KMS-11 (cell line): ENCODE results near the gene BRSK1.

Experiments used
- H2AFZ ChIP-seq: fragments of 200-600 bp; sonication (generic); 2 replicates; pipeline ENCODE4 v1.6.1; 2016; ENCODE audit warnings: antibody characterized with exemption, mixed run types, low read depth
- H3K27ac ChIP-seq: fragments of 200-600 bp; sonication (generic); 2 replicates; pipeline ENCODE4 v1.6.1; 2016; ENCODE audit warnings: mild to moderate bottlenecking, mixed run types
- H3K27me3 ChIP-seq: fragments of 200-600 bp; sonication (generic); 2 replicates; pipeline ENCODE4 v1.6.1; 2017; ENCODE audit warnings: mild to moderate bottlenecking, low read depth, mixed run types, moderate library complexity; ENCODE audit not compliant: insufficient read depth
- H3K36me3 ChIP-seq: fragments of 200-600 bp; sonication (generic); 2 replicates; pipeline ENCODE4 v1.6.1; 2017; ENCODE audit warnings: mild to moderate bottlenecking, mixed run types; ENCODE audit not compliant: insufficient read depth
- H3K4me1 ChIP-seq: fragments of 200-600 bp; sonication (generic); 2 replicates; pipeline ENCODE4 v1.6.1; 2016; ENCODE audit warnings: mild to moderate bottlenecking, low read depth, mixed run types; ENCODE audit not compliant: poor library complexity, severe bottlenecking
- H3K4me2 ChIP-seq: fragments of 200-600 bp; sonication (generic); 2 replicates; pipeline ENCODE4 v1.7.0; 2016; ENCODE audit warnings: mild to moderate bottlenecking, mixed run types
- H3K4me3 ChIP-seq: fragments of 200-600 bp; sonication (generic); IDR thresholded peaks from 2 replicates; pipeline ENCODE4 v1.6.1; 2017; ENCODE audit warnings: low read depth, low read length, mixed read lengths; ENCODE audit not compliant: insufficient read depth
- H3K79me2 ChIP-seq: fragments of 200-600 bp; sonication (generic); 2 replicates; pipeline ENCODE4 v1.6.1; 2016; ENCODE audit warnings: low read depth, mixed run types; ENCODE audit not compliant: insufficient read depth
- H3K9ac ChIP-seq: fragments of 200-600 bp; sonication (generic); 2 replicates; pipeline ENCODE4 v1.6.1; 2016; ENCODE audit warnings: mild to moderate bottlenecking, mixed run types
- H4K20me1 ChIP-seq: fragments of 200-600 bp; sonication (generic); 2 replicates; pipeline ENCODE4 v1.6.1; 2016; ENCODE audit warnings: mild to moderate bottlenecking, mixed run types; ENCODE audit not compliant: insufficient read depth
- CTCF ChIP-seq: fragments of 200-600 bp; sonication (generic); conservative IDR thresholded peaks from 2 replicates; pipeline ENCODE4 v1.6.1; 2017; ENCODE audit warnings: low read depth, mild to moderate bottlenecking, antibody characterized with exemption, low read length, moderate library complexity, mixed read lengths

BRSK1 gene

GRCh38 chr19:55264531-55264930 lies 19.3 kb upstream of the BRSK1 start:
- no peaks in the 10 kb centered on the region; the same call in 1 of the 2 replicates for H3K79me2 ChIP-seq
- no peaks in the 10 kb centered on the region for H3K36me3 ChIP-seq
- H2AFZ ChIP-seq, result no peak overlapping the region
- H3K4me1 ChIP-seq, result peaks cover 10% of the 10 kb centered on the region
- H3K4me2 ChIP-seq, result no peak overlapping the region
- H3K9ac ChIP-seq, result no peak overlapping the region
- no peak overlapping the region for H3K4me3 ChIP-seq
- TF ChIP-seq CTCF, result no peak
- no peaks in the 10 kb centered on the region for H3K27me3 ChIP-seq
- H4K20me1 ChIP-seq, result no peaks in the 10 kb centered on the region
- no peak overlapping the region for H3K27ac ChIP-seq

GRCh38 chr19:55265173-55265572 lies 18.6 kb upstream of the BRSK1 start:
- no peak overlapping the region for H3K4me3 ChIP-seq
- no peaks in the 10 kb centered on the region for H3K36me3 ChIP-seq

GRCh38 chr19:55265723-55266386 lies 17.9 kb upstream of the BRSK1 start:
- Histone ChIP-seq H3K27ac (no peak overlapping the region), H3K9ac (no peak overlapping the region), H3K79me2 (no peaks in the 10 kb centered on the region; the same call in 1 of the 2 replicates), H4K20me1 (no peaks in the 10 kb centered on the region), H3K36me3 (no peaks in the 10 kb centered on the region), H2AFZ (no peak overlapping the region), H3K4me1 (no peaks in the 10 kb centered on the region), H3K4me3 (no peak overlapping the region), H3K4me2 (no peak overlapping the region), H3K27me3 (no peaks in the 10 kb centered on the region)
- TF ChIP-seq CTCF, result no peak

More at GRCh38 chr19:55265173-55265572, 18.6 kb upstream of the BRSK1 start:
- no peak for TF ChIP-seq CTCF
- Histone ChIP-seq H4K20me1 (no peaks in the 10 kb centered on the region), H3K4me2 (no peak overlapping the region), H2AFZ (no peak overlapping the region), H3K4me1 (peaks cover 5% of the 10 kb centered on the region), H3K27ac (no peak overlapping the region), H3K27me3 (no peaks in the 10 kb centered on the region), H3K9ac (no peak overlapping the region), H3K79me2 (no peaks in the 10 kb centered on the region; the same call in 1 of the 2 replicates)

- Histone ChIP-seq H3K4me2 (no peak overlapping the region), H2AFZ (no peak overlapping the region), H3K27me3 (no peaks in the 10 kb centered on the region), H3K36me3 (no peaks in the 10 kb centered on the region), H4K20me1 (no peaks in the 10 kb centered on the region), H3K4me1 (no peaks in the 10 kb centered on the region), H3K9ac (no peak overlapping the region), H3K79me2 (no peaks in the 10 kb centered on the region; the same call in 1 of the 2 replicates), H3K27ac (no peak overlapping the region), H3K4me3 (no peak overlapping the region)
- no peak for TF ChIP-seq CTCF
These were observed 17.4 kb upstream of the BRSK1 start for GRCh38 chr19:55266404-55266803.
